Measurements from ENCODE around the gene KIAA0408.
A peak's percentile ranks its signal among the peaks of the same experiment; 100 is the strongest.

KIAA0408 gene

DNA sequence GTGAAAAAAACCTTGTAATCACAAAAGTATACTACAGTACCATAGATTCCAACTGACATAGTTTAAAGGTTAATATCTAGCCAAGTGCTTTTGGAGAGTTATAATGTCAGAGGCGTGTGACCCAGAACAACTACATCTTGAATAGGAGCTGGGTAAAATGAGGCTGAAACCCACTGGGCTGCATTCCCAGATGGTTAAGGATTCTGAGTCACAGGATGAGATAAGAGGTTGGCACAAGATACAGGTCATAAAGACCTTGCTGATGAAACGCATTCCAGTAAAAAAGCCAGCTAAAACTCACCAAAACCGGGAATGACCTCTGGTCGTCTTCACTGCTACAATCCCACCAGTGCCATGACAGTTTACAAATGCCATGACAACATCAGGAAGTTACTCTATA is 22.4 kb upstream of the KIAA0408 start:
- Histone ChIP-seq H3K4me1 (ENCODE audit: control insufficient read depth, insufficient read depth, low read length) (peaks cover 58% of the 10 kb centered on the region), H3K27ac (ENCODE audit: low read depth, low read length) (peak overlapping the region; percentile 91), H3K4me3 (ENCODE audit: low read depth, low read length) (no peak overlapping the region), H3K9ac (ENCODE audit: low read depth, low read length) (no peak overlapping the region), H3K9me3 (ENCODE audit: control insufficient read depth, insufficient read depth, low read length) (no peaks in the 10 kb centered on the region), H3K36me3 (ENCODE audit: control insufficient read depth, insufficient read depth, low read length) (peaks cover 23% of the 10 kb centered on the region), H3K27me3 (ENCODE audit: control insufficient read depth, insufficient read depth, low read length) (no peaks in the 10 kb centered on the region)

DNA sequence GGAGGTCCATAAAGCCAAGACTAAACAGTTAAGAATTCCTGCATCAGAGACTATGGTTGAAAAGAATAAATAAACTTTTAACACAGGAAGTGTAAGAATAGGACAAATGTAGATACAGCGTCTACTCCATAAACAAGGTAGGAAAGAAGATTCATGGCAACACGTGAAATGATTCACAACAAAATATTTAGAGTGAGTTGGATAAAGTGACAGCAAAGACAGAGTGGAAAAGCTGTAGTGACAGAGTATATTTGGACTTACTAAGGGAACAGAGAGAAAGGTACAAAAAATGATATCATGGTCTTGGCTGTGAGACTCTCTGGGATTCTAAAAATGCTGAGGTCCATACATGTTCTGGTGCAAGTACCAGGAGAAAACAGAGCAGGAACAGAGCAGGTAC is 21.9 kb upstream of the KIAA0408 start:
- Histone ChIP-seq H3K27ac (ENCODE audit: low read depth, low read length) (no peak overlapping the region), H3K4me1 (ENCODE audit: control insufficient read depth, insufficient read depth, low read length) (peaks cover 52% of the 10 kb centered on the region), H3K9ac (ENCODE audit: low read depth, low read length) (no peak overlapping the region), H3K27me3 (ENCODE audit: control insufficient read depth, insufficient read depth, low read length) (no peaks in the 10 kb centered on the region), H3K9me3 (ENCODE audit: control insufficient read depth, insufficient read depth, low read length) (no peaks in the 10 kb centered on the region), H3K4me3 (ENCODE audit: low read depth, low read length) (no peak overlapping the region), H3K36me3 (ENCODE audit: control insufficient read depth, insufficient read depth, low read length) (peaks cover 28% of the 10 kb centered on the region)

DNA sequence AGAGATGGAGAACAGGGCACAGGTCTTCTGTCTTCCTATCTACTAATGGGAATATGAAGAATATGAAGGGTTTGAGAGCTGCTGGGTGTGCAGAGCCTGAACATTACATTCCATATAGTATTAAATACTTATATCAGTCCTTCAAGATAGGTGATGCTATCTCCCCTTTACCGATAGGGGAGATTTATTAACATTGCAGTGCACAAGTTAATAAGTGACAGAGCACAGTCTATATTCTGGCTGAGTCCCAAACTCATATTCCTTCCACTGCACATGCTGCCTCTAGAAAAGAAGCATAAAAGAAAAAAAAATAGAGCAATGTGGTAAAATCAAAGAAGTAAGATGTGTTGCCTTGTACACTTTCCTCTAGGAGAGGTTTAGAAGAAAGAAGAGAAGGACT is 18.5 kb upstream of the KIAA0408 start:
- peaks cover 20% of the 10 kb centered on the region for H3K4me1 ChIP-seq (ENCODE audit: control insufficient read depth, insufficient read depth, low read length)
- H3K4me3 ChIP-seq (ENCODE audit: low read depth, low read length): no peak overlapping the region
- no peak overlapping the region for H3K9ac ChIP-seq (ENCODE audit: low read depth, low read length)
- no peaks in the 10 kb centered on the region for H3K9me3 ChIP-seq (ENCODE audit: control insufficient read depth, insufficient read depth, low read length)
- H3K27me3 ChIP-seq (ENCODE audit: control insufficient read depth, insufficient read depth, low read length): no peaks in the 10 kb centered on the region
- H3K36me3 ChIP-seq (ENCODE audit: control insufficient read depth, insufficient read depth, low read length): peaks cover 53% of the 10 kb centered on the region
- H3K27ac ChIP-seq (ENCODE audit: low read depth, low read length): no peak overlapping the region

DNA sequence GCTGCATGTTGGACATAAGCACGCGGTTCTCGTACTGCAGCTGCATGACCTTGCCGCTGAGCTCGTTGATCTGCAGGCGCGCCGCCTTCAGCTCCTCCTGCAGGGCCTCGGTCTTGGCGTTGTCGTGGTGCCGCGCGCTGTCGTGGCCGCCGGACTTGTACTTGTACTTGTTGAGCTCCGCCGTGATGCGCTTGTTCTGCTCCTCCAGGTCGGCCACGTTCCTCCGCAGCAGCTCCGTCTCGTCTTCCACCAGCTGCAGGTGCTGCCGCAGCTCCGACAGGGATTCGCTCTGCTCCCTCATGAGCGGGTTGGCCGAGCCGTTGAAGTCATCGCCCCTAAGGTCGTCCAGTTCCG is 16.6 kb upstream of the KIAA0408 start:
- Histone ChIP-seq H3K9me3 (ENCODE audit: control insufficient read depth, insufficient read depth, low read length) (no peaks in the 10 kb centered on the region), H3K36me3 (ENCODE audit: control insufficient read depth, insufficient read depth, low read length) (peaks cover 48% of the 10 kb centered on the region), H3K4me1 (ENCODE audit: control insufficient read depth, insufficient read depth, low read length) (peaks cover 4% of the 10 kb centered on the region), H3K27ac (ENCODE audit: low read depth, low read length) (no peak overlapping the region), H3K4me3 (ENCODE audit: low read depth, low read length) (no peak overlapping the region), H3K27me3 (ENCODE audit: control insufficient read depth, insufficient read depth, low read length) (no peaks in the 10 kb centered on the region), H3K9ac (ENCODE audit: low read depth, low read length) (no peak overlapping the region)

DNA sequence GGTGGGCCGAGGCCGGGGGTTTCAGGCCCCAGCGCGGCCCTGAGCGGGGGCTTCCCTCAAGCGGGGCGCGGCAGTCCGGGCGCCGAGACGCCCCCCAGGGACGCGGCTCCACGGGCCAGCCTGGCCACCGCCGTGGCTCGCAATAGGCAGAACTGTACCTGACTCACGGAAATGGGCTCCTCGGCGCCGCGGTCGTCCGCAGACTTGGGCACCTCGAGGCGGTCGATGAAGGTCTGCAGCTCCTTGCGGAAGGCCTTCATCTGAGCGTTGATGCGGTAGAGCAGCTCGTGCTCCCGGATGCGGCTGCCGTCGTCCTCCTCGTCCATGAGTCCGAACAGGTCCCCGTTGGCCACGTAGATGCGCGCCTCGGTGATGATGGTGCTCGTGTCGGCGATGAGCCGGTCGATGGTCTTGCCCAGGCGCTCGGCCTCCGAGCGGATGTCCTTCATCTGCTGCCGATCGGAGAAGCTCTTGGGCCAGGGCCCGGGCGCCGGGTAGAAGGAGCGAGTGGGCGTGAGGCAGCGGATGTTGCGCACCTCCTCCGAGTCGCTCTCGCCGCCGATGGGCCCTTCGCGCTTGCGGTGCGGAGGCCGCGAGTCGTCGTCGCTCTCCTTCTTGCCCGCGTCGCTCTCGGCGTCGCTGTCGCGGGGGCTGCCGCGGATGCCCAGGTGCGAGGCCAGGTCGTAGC is 16.1 kb upstream of the KIAA0408 start:
- Histone ChIP-seq H3K27ac (ENCODE audit: low read depth, low read length) (no peak overlapping the region), H3K9me3 (ENCODE audit: control insufficient read depth, insufficient read depth, low read length) (no peaks in the 10 kb centered on the region), H3K4me1 (ENCODE audit: control insufficient read depth, insufficient read depth, low read length) (peaks cover 3% of the 10 kb centered on the region), H3K4me3 (ENCODE audit: low read depth, low read length) (no peak overlapping the region), H3K27me3 (ENCODE audit: control insufficient read depth, insufficient read depth, low read length) (no peaks in the 10 kb centered on the region), H3K36me3 (ENCODE audit: control insufficient read depth, insufficient read depth, low read length) (peaks cover 48% of the 10 kb centered on the region), H3K9ac (ENCODE audit: low read depth, low read length) (no peak overlapping the region)

DNA sequence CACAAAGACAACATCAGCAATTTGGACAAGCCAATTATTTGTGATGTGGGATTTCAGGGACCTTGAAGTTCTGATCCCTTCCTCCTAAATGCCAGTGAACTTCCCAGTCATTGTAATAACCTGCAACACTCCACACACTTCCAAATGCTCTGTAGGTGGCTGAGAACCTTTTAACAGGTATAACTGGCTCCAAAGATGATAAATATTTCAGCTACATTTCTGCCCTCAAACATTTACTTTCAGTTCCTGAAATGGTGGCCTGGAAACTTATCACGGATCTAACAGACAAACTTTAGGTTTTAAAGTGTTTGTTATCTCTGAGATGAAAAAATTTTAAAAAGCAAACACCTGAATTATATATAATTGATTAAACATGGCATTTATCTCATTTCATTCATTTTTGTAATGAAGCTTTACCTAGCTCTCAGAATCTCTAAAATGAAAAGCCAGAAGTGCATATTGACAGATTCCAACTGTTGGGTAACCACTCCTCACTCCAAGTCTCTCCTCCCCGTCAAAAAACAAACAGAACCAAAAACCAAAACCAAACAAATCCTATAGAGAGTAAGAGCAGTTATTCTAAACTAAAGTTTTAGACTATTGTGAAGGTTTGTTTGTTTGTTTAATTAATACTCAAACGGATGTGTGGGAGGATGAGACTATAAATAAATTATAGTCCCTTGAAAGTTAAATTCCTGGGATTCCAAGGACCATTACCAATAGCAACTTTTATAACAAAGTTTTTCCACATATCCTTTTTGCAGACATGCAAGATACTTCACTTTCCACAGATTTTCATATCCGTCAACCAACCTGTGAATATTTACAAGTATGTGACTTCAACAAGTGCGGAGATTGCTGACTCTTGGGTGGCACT is 12.4 kb upstream of the KIAA0408 start:
- Histone ChIP-seq H3K9ac (ENCODE audit: low read depth, low read length) (no peak overlapping the region), H3K4me1 (ENCODE audit: control insufficient read depth, insufficient read depth, low read length) (peaks cover 8% of the 10 kb centered on the region), H3K36me3 (ENCODE audit: control insufficient read depth, insufficient read depth, low read length) (peaks cover 30% of the 10 kb centered on the region), H3K9me3 (ENCODE audit: control insufficient read depth, insufficient read depth, low read length) (no peaks in the 10 kb centered on the region), H3K27me3 (ENCODE audit: control insufficient read depth, insufficient read depth, low read length) (no peaks in the 10 kb centered on the region), H3K4me3 (ENCODE audit: low read depth, low read length) (no peak overlapping the region), H3K27ac (ENCODE audit: low read depth, low read length) (no peak overlapping the region)

DNA sequence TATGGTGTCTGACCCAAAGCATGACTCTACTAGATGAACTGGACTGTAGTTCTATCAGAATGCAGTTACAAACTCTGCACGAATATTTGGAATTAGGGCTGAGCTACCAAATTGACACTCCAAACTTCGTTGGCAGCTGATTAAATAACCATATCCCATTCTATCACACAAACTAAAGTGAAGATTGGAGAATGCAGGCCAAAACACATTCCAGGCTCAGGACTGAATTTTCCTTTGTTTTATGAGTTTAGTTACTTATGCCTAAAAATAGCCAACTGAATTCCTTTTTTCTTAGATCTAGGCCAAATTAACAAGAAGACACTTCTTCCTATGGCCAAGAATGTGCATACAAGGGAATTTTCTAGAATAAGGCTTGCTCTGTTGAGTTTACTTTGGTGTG is 9.7 kb upstream of the KIAA0408 start:
- H3K9ac ChIP-seq (ENCODE audit: low read depth, low read length): no peak overlapping the region
- H3K4me1 ChIP-seq (ENCODE audit: control insufficient read depth, insufficient read depth, low read length): peaks cover 11% of the 10 kb centered on the region
- H3K9me3 ChIP-seq (ENCODE audit: control insufficient read depth, insufficient read depth, low read length): no peaks in the 10 kb centered on the region
- peaks cover 9% of the 10 kb centered on the region for H3K36me3 ChIP-seq (ENCODE audit: control insufficient read depth, insufficient read depth, low read length)
- no peaks in the 10 kb centered on the region for H3K27me3 ChIP-seq (ENCODE audit: control insufficient read depth, insufficient read depth, low read length)
- no peak overlapping the region for H3K4me3 ChIP-seq (ENCODE audit: low read depth, low read length)
- H3K27ac ChIP-seq (ENCODE audit: low read depth, low read length): no peak overlapping the region

DNA sequence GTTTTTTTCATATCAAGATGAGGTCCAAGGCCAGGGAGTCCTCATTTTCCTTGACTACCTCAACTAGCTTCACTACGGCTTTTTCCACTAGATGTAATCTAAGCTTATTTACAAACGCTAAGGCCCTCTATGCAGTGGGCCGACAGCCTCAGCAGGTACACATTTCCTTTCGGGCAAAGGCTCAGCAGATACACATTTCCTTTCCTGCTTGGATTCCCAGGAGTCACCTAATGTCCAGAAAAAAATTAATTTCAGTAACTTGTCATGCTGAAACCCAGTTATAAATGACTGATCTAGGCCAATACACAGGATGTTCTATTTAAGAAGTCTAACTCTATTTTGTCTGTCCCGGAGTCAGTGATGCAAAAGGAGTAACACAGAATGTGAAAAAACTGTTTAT is 7.2 kb upstream of the KIAA0408 start:
- Histone ChIP-seq H3K4me1 (ENCODE audit: control insufficient read depth, insufficient read depth, low read length) (peaks cover 11% of the 10 kb centered on the region), H3K27me3 (ENCODE audit: control insufficient read depth, insufficient read depth, low read length) (no peaks in the 10 kb centered on the region), H3K27ac (ENCODE audit: low read depth, low read length) (no peak overlapping the region)

DNA sequence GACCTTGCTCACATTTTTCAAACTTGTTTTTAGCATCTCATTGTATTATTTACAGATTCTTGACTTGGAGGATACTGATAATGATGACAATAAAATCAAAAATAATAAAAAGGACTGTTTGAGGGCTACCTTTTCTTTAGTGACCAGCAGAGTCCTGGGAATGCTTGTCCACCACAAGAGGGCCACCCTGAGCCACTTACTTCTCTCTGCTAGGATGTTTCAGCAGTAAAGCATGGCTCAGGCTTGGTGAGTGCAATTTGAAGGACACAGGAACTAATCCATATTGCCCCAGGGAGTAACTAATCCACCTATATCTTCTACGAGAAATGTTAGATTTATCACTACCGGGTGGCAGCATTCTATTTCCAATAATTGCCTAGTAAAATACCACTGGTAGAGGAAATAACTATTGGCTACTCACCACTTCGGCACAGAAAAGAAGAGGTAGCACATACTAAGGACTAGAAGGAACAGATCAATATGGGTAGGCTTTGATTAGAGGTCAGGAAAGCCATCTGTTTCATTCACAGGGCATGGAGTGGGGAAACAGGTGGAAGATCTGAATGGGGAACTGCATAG is 5.8 kb upstream of the KIAA0408 start:
- Histone ChIP-seq H3K27ac (ENCODE audit: low read depth, low read length) (no peak overlapping the region), H3K9ac (ENCODE audit: low read depth, low read length) (no peak overlapping the region), H3K4me1 (ENCODE audit: control insufficient read depth, insufficient read depth, low read length) (peaks cover 8% of the 10 kb centered on the region; the same call in 1 of the 2 replicates), H3K36me3 (ENCODE audit: control insufficient read depth, insufficient read depth, low read length) (no peaks in the 10 kb centered on the region), H3K4me3 (ENCODE audit: low read depth, low read length) (no peak overlapping the region), H3K9me3 (ENCODE audit: control insufficient read depth, insufficient read depth, low read length) (no peaks in the 10 kb centered on the region), H3K27me3 (ENCODE audit: control insufficient read depth, insufficient read depth, low read length) (no peaks in the 10 kb centered on the region)

More for the DNA sequence above, 7.2 kb upstream of the KIAA0408 start:
- Histone ChIP-seq H3K9ac (ENCODE audit: low read depth, low read length) (no peak overlapping the region), H3K4me3 (ENCODE audit: low read depth, low read length) (no peak overlapping the region), H3K36me3 (ENCODE audit: control insufficient read depth, insufficient read depth, low read length) (no peaks in the 10 kb centered on the region; the same call in none of the 2 replicates), H3K9me3 (ENCODE audit: control insufficient read depth, insufficient read depth, low read length) (no peaks in the 10 kb centered on the region)

DNA sequence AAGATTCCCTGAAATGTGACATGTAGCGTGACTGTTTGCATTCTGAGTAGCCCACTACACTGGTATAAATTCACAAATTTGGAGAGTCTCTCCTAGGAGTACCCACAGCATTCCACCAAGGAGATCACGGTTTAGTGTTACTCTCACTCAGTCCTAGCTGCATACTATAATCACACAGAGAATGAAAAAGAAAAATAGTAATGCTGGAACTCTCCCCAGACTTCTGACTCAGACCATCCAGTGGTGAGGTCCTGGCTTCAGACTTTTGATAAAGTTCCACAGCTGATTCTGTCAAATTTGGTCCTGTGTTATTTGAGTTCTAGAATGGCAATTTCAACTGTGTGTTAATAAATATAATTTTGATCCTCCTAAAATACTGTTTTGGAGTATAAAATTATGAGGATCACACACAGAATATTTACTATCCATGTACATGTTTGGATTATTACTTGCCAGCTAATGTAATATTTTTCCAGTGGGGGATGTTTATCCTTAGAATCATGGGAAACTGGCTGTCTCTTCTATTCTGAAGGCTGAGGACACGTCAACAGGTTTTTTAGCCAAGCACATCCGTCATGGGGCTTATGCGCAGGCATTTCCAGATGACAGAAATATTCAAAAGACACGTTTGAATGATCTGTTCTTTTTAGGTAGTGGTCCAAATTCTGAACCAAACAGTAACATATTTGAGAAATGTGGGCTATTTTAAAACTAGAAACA is 5.1 kb upstream of the KIAA0408 start:
- Histone ChIP-seq H3K4me3 (ENCODE audit: low read depth, low read length) (no peak overlapping the region), H3K27me3 (ENCODE audit: control insufficient read depth, insufficient read depth, low read length) (no peaks in the 10 kb centered on the region), H3K36me3 (ENCODE audit: control insufficient read depth, insufficient read depth, low read length) (no peaks in the 10 kb centered on the region), H3K27ac (ENCODE audit: low read depth, low read length) (no peak overlapping the region), H3K9me3 (ENCODE audit: control insufficient read depth, insufficient read depth, low read length) (no peaks in the 10 kb centered on the region), H3K9ac (ENCODE audit: low read depth, low read length) (no peak overlapping the region), H3K4me1 (ENCODE audit: control insufficient read depth, insufficient read depth, low read length) (peaks cover 13% of the 10 kb centered on the region)

Measured in HUES48 (cell line).